NCI-H1417 treated with DMSO at 0.1 percent for 48 hours (cell line): ENCODE measurements around the gene FADS6.

ENCODE experiments used
- DNase-seq: peaks from one replicate; lab custom pipeline; 2025; lab: John Stamatoyannopoulos, UW

Gene FADS6

GRCh38 chr17:74866198-74866835 is 27.1 kb downstream of the FADS6 start:
- no peak for DNase-seq

- no peak for DNase-seq
Measured at GRCh38 chr17:74865504-74866197, 27.8 kb downstream of the FADS6 start.

- DNase-seq = no peak
Measured at GRCh38 chr17:74864866-74865395, 28.5 kb downstream of the FADS6 start.

- DNase-seq = no peak
Measured at GRCh38 chr17:74864297-74864865, 29.1 kb downstream of the FADS6 start.

GRCh38 chr17:74863420-74864296 is 29.8 kb downstream of the FADS6 start:
- no peak for DNase-seq

- no peak for DNase-seq
Measured at GRCh38 chr17:74862919-74863318, 30.5 kb downstream of the FADS6 start.

GRCh38 chr17:74862108-74862901 is 31.1 kb downstream of the FADS6 start:
- DNase-seq = no peak

GRCh38 chr17:74861662-74862107 is 31.7 kb downstream of the FADS6 start:
- no peak for DNase-seq

GRCh38 chr17:74860872-74861661 is 32.4 kb downstream of the FADS6 start:
- DNase-seq = no peak

GRCh38 chr17:74860229-74860871 is 33.1 kb downstream of the FADS6 start:
- DNase-seq = no peak

GRCh38 chr17:74859459-74860228 is 33.8 kb downstream of the FADS6 start, which contains the start of gene GRIN2C:
Gene GRIN2C, minus strand, starts transcription at chr17:74859885. Its CDS starts 4,793 bp downstream, at chr17:74855092.
- no peak for DNase-seq

GRCh38 chr17:74858672-74859458 is 34.6 kb downstream of the FADS6 start:
- DNase-seq = no peak

GRCh38 chr17:74857191-74857590 is 36.2 kb downstream of the FADS6 start:
- no peak for DNase-seq

- DNase-seq = no peak
Measured at GRCh38 chr17:74856112-74856511, 37.3 kb downstream of the FADS6 start.

- DNase-seq = no peak
Measured at GRCh38 chr17:74855323-74855722, 38.1 kb downstream of the FADS6 start.

- DNase-seq = no peak
Measured at GRCh38 chr17:74854792-74855191, 38.6 kb downstream of the FADS6 start.

GRCh38 chr17:74853669-74854068 is 39.8 kb downstream of the FADS6 start:
- DNase-seq = no peak

GRCh38 chr17:74853048-74853397 is 40.4 kb downstream of the FADS6 start:
- DNase-seq = no peak
